Measurements from ENCODE around the gene SRGAP1. TPM values are rescaled to one million over a fixed set of nuclear protein-coding genes. Genes with fewer than 3 reads are reported as not detected.

SRGAP1 gene
- total and polyA plus RNA-seq, 2 of the 4 experiments (the other 2 are of a cell fraction): 10.0 to 10.2 TPM

DNA sequence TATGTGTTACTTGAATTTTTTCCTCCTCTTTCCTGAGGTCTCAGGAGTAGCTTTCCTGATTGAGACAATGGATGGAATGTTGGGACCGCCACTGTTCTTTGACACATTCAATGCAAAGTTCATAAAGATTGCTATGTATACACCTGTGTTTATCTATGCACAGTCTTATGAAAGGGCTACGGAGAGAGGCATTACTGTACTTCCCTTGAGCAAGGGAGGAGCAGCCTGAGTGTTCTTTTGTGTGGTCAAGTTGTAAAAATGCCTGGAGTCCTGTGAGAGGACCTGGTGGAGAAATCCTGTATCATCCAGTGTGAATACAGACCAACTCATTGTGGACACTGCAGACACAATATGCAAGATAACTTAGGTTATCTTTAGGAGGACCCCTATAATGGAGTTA, 1.2 kb downstream of the SRGAP1 start:
- H3K14ac ChIP-seq (replicated peaks; ENCODE audit: low read depth, low read length): peak overlapping the region; percentile 97
- H3K9me3 ChIP-seq (ENCODE audit: control insufficient read depth, insufficient read depth, low read length): no peaks in the 10 kb centered on the region
- H3K9ac ChIP-seq (ENCODE audit: low read depth, low read length): peak overlapping the region; percentile 100
- intact Hi-C loops (cut with micrococcal nuclease) (loop anchor here (5.0 kb wide), 1 partner anchor 162 kb away; no protein-coding TSS in a partner anchor), dilution Hi-C loops (cut with HindIII; ENCODE audit: low sequenced_read_pairs, unreplicated experiment) (loop anchor here (25.0 kb wide), 1 partner anchor 417 kb away; no protein-coding TSS in a partner anchor), in situ Hi-C loops (cut with MboI; ENCODE audit: low sequenced_read_pairs) (loop anchor here (10.0 kb wide), 1 partner anchor 149 kb away; no protein-coding TSS in a partner anchor)
- H2AFZ ChIP-seq (replicated peaks; ENCODE audit: low read length, poor library complexity): no peak overlapping the region
- peak overlapping the region; percentile 96 for H2BK5ac ChIP-seq (ENCODE audit: low read depth, low read length, poor library complexity, severe bottlenecking)
- H3K9me1 ChIP-seq (ENCODE audit: insufficient read depth, low read length): peaks cover 11% of the 10 kb centered on the region
- H3K79me1 ChIP-seq (ENCODE audit: low read depth in 1 of 2, low read length in 2 of 2): peaks cover 0 to 18% of the 10 kb centered on the region in 2 experiments; a peak in 2 of 4 replicates
- peak overlapping the region; percentile 6 to 64; a peak in 3 of 4 replicates for H4K8ac ChIP-seq (ENCODE audit: low read depth in 2 of 2, low read length in 2 of 2)
- ChIA-PET POLR2A (ENCODE audit: unreplicated experiment) (interaction anchor here (0.7 kb wide), 1 partner anchor 333 kb away, joined by 3 read pairs; no protein-coding TSS in a partner anchor), CTCF (interaction anchor here (1.3 kb wide), 1 partner anchor 336 kb away, joined by 5 read pairs; no protein-coding TSS in a partner anchor)
- H2BK20ac ChIP-seq (ENCODE audit: low read depth, low read length): peak overlapping the region; percentile 80; the same call in 1 of the 2 replicates
- H3K56ac ChIP-seq (ENCODE audit: extremely low read depth, insufficient read depth, low read length): peak overlapping the region; percentile 89
- H2AK5ac ChIP-seq (ENCODE audit: low read depth, low read length): peak overlapping the region; percentile 89
- peak overlapping the region; percentile 94 for H3K4ac ChIP-seq (ENCODE audit: low read depth, low read length)
- peaks cover 9% of the 10 kb centered on the region for H3K4me1 ChIP-seq (ENCODE audit: control insufficient read depth, insufficient read depth, low read length)
- WGBS, 2 experiments (ENCODE audit: extremely low coverage in 2 of 2, insufficient read length in 1 of 2): no CpG with 5 or more reads among the region's 2 CpGs
- H2BK120ac ChIP-seq (ENCODE audit: low read depth, low read length): peak overlapping the region; percentile 90
- peaks cover 35% of the 10 kb centered on the region for H4K20me1 ChIP-seq (ENCODE audit: insufficient read depth, low read length)
- TF ChIP-seq BHLHE40 (IDR thresholded peaks at IDR 0.05; ENCODE audit: low read depth, low read length): no peak
- TF ChIP-seq RAD21 (IDR thresholded peaks at IDR 0.05; ENCODE audit: low read length): 0 out of 2 replicates have a peak, but pooled peaks have one; percentile 2
- TF ChIP-seq MXI1 (IDR thresholded peaks at IDR 0.05; ENCODE audit: borderline replicate concordance, low read depth, low read length): 0 out of 2 replicates have a peak, but pooled peaks have one; percentile 30
- H3K27ac ChIP-seq (ENCODE audit: insufficient read depth, low read length): peak overlapping the region; percentile 89
- peak overlapping the region; percentile 99 for H3K4me3 ChIP-seq (ENCODE audit: insufficient read depth, low read depth, low read length)
- BruUV-seq (replicated peaks): no TSS peak
- peak overlapping the region; percentile 99 for H3K23ac ChIP-seq (ENCODE audit: low read depth, low read length)
- no peaks in the 10 kb centered on the region for H3K27me3 ChIP-seq (ENCODE audit: control insufficient read depth, insufficient read depth, low read length)
- peak overlapping the region; percentile 94 for H3K4me2 ChIP-seq (ENCODE audit: low read depth, low read length)
- H4K91ac ChIP-seq (ENCODE audit: insufficient read depth, low read depth, low read length): peak overlapping the region; percentile 80
- H2BK15ac ChIP-seq (ENCODE audit: low read depth, low read length): peak overlapping the region; percentile 80; the same call in 2 of the 3 replicates
- H2AK9ac ChIP-seq (replicated peaks; ENCODE audit: low read depth, low read length, poor library complexity): peak overlapping the region; percentile 29
- H3K36me3 ChIP-seq (ENCODE audit: control insufficient read depth, insufficient read depth, low read length): peaks cover 3% of the 10 kb centered on the region; the same call in 1 of the 2 replicates
- H4K5ac ChIP-seq (ENCODE audit: low read depth, low read length): peak overlapping the region; percentile 10; the same call in 1 of the 2 replicates
- no peak for ATAC-seq (ENCODE audit: low read depth)
- DNase-seq: peak; percentile 54
- peak overlapping the region; percentile 86; the same call in 1 of the 2 replicates for H3K18ac ChIP-seq (ENCODE audit: low read depth, low read length)
